ENCODE measurements around the gene FMNL2. TPM values are rescaled to one million over a fixed set of nuclear protein-coding genes. Genes with fewer than 3 reads are reported as not detected.

Gene FMNL2
- total RNA-seq, 1 experiment from 2014 or later = 46.5 TPM

DNA sequence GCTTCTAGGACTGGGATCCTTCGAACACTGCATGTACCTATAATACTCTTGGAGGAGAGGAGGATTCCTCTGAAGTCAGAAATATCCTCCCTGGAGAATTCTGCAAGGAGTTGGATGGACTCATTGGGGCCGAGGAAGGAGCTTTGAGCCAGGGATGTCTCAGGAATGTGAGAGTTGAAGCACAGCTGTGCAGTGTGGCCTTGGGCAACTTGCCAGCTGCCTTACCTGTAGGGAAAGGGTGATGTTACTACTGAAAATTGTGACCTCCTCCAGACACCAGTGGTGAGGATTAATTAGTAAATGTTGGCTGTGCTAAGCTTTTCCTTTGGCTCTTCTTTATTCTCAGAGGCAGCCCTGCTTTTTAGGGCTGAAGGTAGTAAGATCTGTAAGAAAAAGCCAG, 41.4 kb downstream of the FMNL2 start:
- no TSS peak for BruUV-seq (replicated peaks)
- Mint-ChIP-seq H3K27me3 (ENCODE audit: unreplicated experiment) (no peaks in the 10 kb centered on the region), H3K9me3 (ENCODE audit: low read depth, unreplicated experiment) (no peaks in the 10 kb centered on the region), H3K4me1 (ENCODE audit: low read depth, unreplicated experiment) (peaks cover 22% of the 10 kb centered on the region), H3K36me3 (ENCODE audit: insufficient read depth, unreplicated experiment) (no peaks in the 10 kb centered on the region), H3K4me3 (ENCODE audit: low read depth, unreplicated experiment) (no peak overlapping the region), H3K27ac (ENCODE audit: unreplicated experiment) (no peak overlapping the region)
- CTCF ChIA-PET = interaction anchor here (0.6 kb wide), 1 partner anchor 26 kb away, joined by 4 read pairs; no protein-coding TSS in a partner anchor
- peak; percentile 25 for DNase-seq
- intact Hi-C loops (cut with micrococcal nuclease; ENCODE audit: unreplicated experiment) = no loop called here
- TF ChIP-seq, protein P1, sequence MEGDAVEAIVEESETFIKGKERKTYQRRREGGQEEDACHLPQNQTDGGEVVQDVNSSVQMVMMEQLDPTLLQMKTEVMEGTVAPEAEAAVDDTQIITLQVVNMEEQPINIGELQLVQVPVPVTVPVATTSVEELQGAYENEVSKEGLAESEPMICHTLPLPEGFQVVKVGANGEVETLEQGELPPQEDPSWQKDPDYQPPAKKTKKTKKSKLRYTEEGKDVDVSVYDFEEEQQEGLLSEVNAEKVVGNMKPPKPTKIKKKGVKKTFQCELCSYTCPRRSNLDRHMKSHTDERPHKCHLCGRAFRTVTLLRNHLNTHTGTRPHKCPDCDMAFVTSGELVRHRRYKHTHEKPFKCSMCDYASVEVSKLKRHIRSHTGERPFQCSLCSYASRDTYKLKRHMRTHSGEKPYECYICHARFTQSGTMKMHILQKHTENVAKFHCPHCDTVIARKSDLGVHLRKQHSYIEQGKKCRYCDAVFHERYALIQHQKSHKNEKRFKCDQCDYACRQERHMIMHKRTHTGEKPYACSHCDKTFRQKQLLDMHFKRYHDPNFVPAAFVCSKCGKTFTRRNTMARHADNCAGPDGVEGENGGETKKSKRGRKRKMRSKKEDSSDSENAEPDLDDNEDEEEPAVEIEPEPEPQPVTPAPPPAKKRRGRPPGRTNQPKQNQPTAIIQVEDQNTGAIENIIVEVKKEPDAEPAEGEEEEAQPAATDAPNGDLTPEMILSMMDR (IDR thresholded peaks at IDR 0.05; ENCODE audit: unreplicated experiment) = no peak

DNA sequence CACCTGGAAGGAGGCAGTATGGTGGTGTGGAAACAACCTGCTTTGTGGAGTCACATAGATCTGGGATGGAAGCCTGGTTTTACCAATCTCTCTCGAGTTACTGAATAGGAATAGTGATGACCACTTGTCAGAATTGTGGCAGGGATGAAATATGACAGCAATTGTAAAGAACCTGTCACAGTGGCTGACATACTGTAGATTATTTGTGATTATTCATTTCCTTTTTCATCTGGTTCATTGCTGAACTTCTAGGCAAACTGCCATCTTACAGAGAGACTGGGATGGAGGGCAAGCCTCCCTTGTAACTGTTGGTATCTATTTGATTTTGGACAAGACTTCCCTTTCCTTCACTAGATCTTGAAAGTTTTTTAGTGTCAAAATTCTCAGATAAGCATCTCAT, 42.0 kb downstream of the FMNL2 start:
- TF ChIP-seq, protein P1 (IDR thresholded peaks at IDR 0.05; ENCODE audit: unreplicated experiment) = no peak
- Mint-ChIP-seq H3K36me3 (ENCODE audit: insufficient read depth, unreplicated experiment) (no peaks in the 10 kb centered on the region), H3K27me3 (ENCODE audit: unreplicated experiment) (no peaks in the 10 kb centered on the region), H3K4me1 (ENCODE audit: low read depth, unreplicated experiment) (peaks cover 22% of the 10 kb centered on the region), H3K4me3 (ENCODE audit: low read depth, unreplicated experiment) (no peak overlapping the region), H3K9me3 (ENCODE audit: low read depth, unreplicated experiment) (no peaks in the 10 kb centered on the region), H3K27ac (ENCODE audit: unreplicated experiment) (no peak overlapping the region)
- intact Hi-C loops (cut with micrococcal nuclease; ENCODE audit: unreplicated experiment) = no loop called here
- CTCF ChIA-PET = no interaction called here
- BruUV-seq (replicated peaks) = no TSS peak
- DNase-seq = no peak

DNA sequence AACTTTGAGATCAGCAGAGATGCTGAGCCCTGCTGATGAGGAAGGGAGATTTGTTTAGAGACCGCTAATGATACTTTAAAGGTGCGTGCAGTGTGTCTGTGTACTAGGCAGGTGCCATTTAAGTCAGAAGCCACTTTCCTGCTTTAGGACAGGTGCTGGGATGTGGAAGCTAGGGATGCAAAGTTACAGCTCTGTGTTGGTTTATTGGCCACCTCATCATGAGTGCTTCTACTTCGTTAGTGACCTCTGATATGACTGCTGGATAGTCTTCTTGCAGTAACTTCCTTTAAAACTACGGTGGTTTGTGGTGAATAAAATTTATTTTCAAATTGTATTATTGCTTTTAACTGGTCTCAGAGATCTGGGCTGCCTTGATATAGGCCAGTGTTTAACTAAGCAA, 44.1 kb downstream of the FMNL2 start:
- no peak for DNase-seq
- Mint-ChIP-seq H3K27me3 (ENCODE audit: unreplicated experiment) (no peaks in the 10 kb centered on the region), H3K4me3 (ENCODE audit: low read depth, unreplicated experiment) (no peak overlapping the region), H3K36me3 (ENCODE audit: insufficient read depth, unreplicated experiment) (no peaks in the 10 kb centered on the region), H3K4me1 (ENCODE audit: low read depth, unreplicated experiment) (peaks cover 22% of the 10 kb centered on the region), H3K9me3 (ENCODE audit: low read depth, unreplicated experiment) (no peaks in the 10 kb centered on the region), H3K27ac (ENCODE audit: unreplicated experiment) (no peak overlapping the region)
- intact Hi-C loops (cut with micrococcal nuclease; ENCODE audit: unreplicated experiment) = no loop called here
- CTCF ChIA-PET = no interaction called here
- TF ChIP-seq, protein P1 (IDR thresholded peaks at IDR 0.05; ENCODE audit: unreplicated experiment) = no peak
- BruUV-seq (replicated peaks) = no TSS peak

DNA sequence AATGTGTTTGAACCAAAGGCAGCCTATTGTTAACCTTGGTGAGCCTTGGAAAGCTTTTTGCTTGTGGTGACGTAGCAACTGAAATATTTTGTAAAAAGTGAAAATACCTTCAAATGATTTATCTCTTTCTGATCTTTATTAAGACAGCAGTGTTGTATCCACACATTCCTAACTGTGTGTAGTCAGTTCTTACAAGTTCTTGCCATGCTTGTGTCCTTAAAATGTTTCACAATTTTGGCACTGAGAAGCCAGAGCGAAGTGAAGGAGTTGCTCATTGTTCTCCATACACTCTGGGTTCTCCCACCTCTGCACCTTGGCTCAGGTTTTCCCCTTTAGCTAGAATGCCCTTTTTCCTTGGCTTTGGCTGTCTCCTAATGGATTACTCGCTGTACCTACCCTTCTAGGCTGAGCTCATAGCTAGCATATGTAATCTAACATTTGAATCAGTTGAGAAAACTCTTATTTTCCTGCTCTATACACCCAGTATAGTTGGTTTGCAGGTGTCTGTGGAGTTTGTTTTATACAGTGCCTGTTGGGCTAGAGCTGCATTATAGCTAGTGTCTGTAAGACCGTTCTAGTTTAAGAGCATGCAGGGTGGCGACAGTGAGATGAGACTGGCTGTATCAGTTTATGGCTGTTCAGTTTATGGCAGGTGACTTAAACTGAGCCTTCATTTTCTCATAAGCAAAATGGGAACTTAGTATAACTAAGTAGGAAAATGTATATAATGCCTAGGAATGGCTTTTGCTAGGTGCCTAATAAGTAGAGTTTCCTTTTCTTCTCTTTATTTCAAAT, 45.5 kb downstream of the FMNL2 start:
- no peak overlapping the region for H3K27ac Mint-ChIP-seq (ENCODE audit: unreplicated experiment)
- CTCF ChIA-PET = interaction anchor here (0.6 kb wide), 1 partner anchor 39 kb away, joined by 4 read pairs; no protein-coding TSS in a partner anchor

More for the DNA sequence above, 45.5 kb downstream of the FMNL2 start:
- Mint-ChIP-seq H3K4me3 (ENCODE audit: low read depth, unreplicated experiment) (no peak overlapping the region), H3K9me3 (ENCODE audit: low read depth, unreplicated experiment) (no peaks in the 10 kb centered on the region), H3K36me3 (ENCODE audit: insufficient read depth, unreplicated experiment) (no peaks in the 10 kb centered on the region), H3K4me1 (ENCODE audit: low read depth, unreplicated experiment) (peaks cover 28% of the 10 kb centered on the region), H3K27me3 (ENCODE audit: unreplicated experiment) (no peaks in the 10 kb centered on the region)
- no peak for DNase-seq
- TF ChIP-seq, protein P1 (IDR thresholded peaks at IDR 0.05; ENCODE audit: unreplicated experiment) = no peak
- BruUV-seq (replicated peaks) = no TSS peak
- intact Hi-C loops (cut with micrococcal nuclease; ENCODE audit: unreplicated experiment) = no loop called here

Data from Calu3 (cell line).